IPS-15b (cell line): ENCODE measurements around the gene ADAMTSL1.

Experiments
- H3K27me3 ChIP-seq: one replicate; pipeline ENCODE4 v1.6.1; 2013; ENCODE audit warnings: low read length; ENCODE audit not compliant: control insufficient read depth, insufficient read depth
- H3K36me3 ChIP-seq: one replicate; pipeline ENCODE4 v1.6.1; 2013; ENCODE audit warnings: low read length; ENCODE audit not compliant: control insufficient read depth, insufficient read depth
- H3K4me1 ChIP-seq: one replicate; pipeline ENCODE4 v1.6.1; 2013; ENCODE audit warnings: mild to moderate bottlenecking, low read length; ENCODE audit not compliant: control insufficient read depth, insufficient read depth
- H3K4me3 ChIP-seq: one replicate; pipeline ENCODE4 v1.5.1; 2013; ENCODE audit warnings: low read depth, low read length
- H3K9ac ChIP-seq: one replicate; pipeline ENCODE4 v1.6.1; 2013; ENCODE audit warnings: low read depth, mild to moderate bottlenecking, low read length
- H3K9me3 ChIP-seq: one replicate; pipeline ENCODE4 v1.6.1; 2013; ENCODE audit warnings: mild to moderate bottlenecking, low read length; ENCODE audit not compliant: control insufficient read depth, insufficient read depth

Gene ADAMTSL1

DNA sequence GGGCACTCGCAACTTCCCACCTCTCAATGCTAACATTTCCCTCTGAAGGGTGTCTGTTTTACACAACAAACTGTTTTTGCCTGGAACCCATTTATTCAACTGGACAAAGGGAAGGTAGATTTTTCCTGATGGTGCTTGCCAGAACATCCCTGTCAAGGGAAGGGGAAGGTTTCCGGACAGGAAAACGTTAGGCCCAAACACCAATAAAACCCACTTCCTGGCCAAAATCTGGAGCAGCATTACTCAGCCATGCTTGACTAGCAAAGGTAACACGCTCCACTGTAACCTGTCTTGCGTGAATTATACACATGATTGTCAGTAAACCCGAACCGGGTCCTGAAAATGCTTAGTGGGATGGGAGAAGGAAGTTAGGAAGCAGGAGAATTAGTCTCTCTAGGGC lies 468.8 kb downstream of the ADAMTSL1 start:
- Histone ChIP-seq H3K9ac (no peak overlapping the region), H3K36me3 (no peaks in the 10 kb centered on the region), H3K4me3 (no peak overlapping the region), H3K4me1 (no peaks in the 10 kb centered on the region), H3K27me3 (no peaks in the 10 kb centered on the region), H3K9me3 (no peaks in the 10 kb centered on the region)

DNA sequence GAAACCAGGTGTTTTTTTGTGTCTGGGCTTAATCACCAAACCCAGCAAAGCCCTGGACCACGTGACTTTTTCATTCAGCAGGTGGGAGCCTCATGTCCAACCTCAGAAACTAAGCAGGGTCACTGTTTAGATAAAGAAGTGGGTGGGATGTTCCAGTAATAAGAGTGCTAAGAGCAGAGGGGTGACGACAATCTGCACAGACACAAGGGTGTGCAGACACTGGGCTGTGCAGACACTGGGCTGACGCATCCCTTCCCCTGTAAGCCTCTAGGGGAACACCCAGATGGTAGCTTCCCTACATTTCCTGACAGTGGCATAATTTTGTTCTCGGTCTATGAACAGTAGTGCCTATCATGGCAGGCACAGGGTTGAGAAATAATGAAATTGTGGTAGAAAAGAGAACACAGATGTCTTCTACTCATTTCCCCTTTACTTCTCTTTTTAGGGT lies 474.0 kb downstream of the ADAMTSL1 start:
- Histone ChIP-seq H3K4me1 (no peaks in the 10 kb centered on the region), H3K9ac (no peak overlapping the region)

DNA sequence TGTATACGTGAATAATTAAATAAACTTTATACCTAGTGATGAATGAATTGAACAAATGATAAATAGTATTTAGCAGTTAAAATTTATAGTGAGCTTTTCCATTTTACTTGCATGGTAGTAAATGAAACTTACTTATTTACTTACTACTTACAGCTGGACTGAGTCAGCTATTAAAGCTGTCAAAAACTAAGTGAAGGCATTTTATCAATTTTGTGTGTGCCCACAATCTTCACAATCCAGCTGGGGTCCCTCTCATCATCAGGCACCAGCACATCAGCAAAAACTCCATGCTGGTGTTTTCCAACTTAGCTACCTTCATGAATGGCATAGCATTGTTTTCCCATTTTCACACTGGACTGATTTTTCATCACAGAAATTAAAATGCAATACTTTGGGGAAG lies 478.0 kb downstream of the ADAMTSL1 start:
- no peaks in the 10 kb centered on the region for H3K9me3 ChIP-seq
- H3K36me3 ChIP-seq, result no peaks in the 10 kb centered on the region
- H3K4me1 ChIP-seq, result no peaks in the 10 kb centered on the region
- no peak overlapping the region for H3K9ac ChIP-seq
- H3K27me3 ChIP-seq, result no peaks in the 10 kb centered on the region
- H3K4me3 ChIP-seq, result no peak overlapping the region

More for the DNA sequence above, 474.0 kb downstream of the ADAMTSL1 start:
- no peaks in the 10 kb centered on the region for H3K9me3 ChIP-seq
- H3K36me3 ChIP-seq, result no peaks in the 10 kb centered on the region
- no peak overlapping the region for H3K4me3 ChIP-seq
- no peaks in the 10 kb centered on the region for H3K27me3 ChIP-seq

DNA sequence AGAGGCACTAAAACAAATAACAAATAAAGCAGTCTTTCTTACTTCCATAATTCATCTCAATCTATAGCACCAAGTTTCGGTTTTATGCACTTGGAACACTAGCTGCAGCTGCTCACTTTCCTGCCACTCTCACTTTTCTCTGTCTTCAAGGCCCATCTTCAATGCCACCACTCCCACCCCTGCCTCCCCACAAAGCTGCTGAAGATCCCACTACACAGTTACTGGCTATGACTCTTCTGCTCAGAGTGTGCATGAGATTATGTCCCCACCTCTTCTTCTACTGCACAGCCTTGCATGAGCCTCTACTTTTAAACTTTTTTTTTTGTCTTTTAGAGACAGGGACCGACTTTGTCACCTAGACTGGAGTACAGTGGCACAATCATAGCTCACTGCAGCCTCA lies 481.7 kb downstream of the ADAMTSL1 start:
- H3K36me3 ChIP-seq, result no peaks in the 10 kb centered on the region
- H3K27me3 ChIP-seq, result no peaks in the 10 kb centered on the region
- H3K9me3 ChIP-seq, result no peaks in the 10 kb centered on the region
- H3K4me1 ChIP-seq, result no peaks in the 10 kb centered on the region
- H3K9ac ChIP-seq, result no peak overlapping the region
- no peak overlapping the region for H3K4me3 ChIP-seq
